GM18507 (cell line): Measurements from ENCODE around the gene FOXA3.
A peak's percentile ranks its signal among the peaks of the same experiment; 100 is the strongest.
"Not testable (repeated sequence)": the region's sequence is repeated elsewhere in the genome, so short reads cannot be mapped to it uniquely, and the experiment has no call there.

ENCODE experiments used
- DNase-seq: peaks from one replicate; pipeline ENCODE4 v3.0.0; 2011; ENCODE audit warnings: low read depth; ENCODE audit not compliant: insufficient read length; ENCODE audit errors: extremely low spot score
- FAIRE-seq: peaks from 2 replicates; lab custom pipeline; 2011; peaks lifted over from hg19 to GRCh38; lab: Jason Lieb, UNC

Gene FOXA3

DNA sequence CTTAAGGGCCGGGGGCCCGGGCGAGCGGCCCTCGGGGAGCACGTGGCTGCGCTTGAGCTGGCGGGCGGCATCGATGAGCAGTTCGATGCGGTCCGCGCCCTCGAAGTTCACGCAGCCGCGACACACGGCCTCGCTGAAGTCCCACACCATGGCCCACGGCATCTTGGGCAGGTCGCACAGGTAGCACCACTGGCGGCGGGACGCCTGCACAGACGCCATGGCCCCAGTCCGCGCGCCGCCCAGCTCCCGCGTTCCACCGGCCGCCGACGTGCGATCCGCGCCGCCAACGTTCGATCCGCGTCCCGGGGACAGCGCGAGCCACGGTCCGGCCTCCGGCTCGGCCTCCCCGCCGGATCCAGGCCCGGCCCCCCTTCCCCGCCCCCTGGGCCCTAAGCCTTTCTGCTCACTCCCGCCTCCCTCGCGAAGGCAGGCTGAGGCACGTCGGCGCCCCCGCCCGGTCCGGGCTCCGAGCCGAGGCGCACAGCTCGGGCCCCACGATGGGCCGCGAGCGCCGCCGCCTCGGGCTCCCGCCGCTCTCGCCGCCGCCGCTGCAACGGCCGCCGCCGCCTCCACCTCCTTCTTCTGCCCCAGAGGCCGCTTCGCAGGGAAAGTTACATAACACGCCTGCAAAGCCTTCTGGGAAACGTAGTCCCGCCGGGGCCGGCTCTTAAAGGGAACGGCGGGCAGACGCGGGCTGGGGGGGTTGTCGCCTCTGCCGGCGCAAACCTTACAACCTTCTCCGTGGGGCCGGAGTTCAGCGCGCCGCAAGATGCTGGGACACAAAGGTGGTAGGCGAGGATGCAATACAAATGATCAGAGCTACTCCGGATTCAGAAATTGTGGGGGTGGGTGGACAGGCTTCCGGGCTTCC is 21.7 kb downstream of the FOXA3 start, which contains the start of gene IRF2BP1:
Gene IRF2BP1 (minus strand): TSS at position 586 of the 871 bp plus-strand sequence. CDS start 367 bp downstream, at position 219.
- peak; percentile 41 for FAIRE-seq

DNA sequence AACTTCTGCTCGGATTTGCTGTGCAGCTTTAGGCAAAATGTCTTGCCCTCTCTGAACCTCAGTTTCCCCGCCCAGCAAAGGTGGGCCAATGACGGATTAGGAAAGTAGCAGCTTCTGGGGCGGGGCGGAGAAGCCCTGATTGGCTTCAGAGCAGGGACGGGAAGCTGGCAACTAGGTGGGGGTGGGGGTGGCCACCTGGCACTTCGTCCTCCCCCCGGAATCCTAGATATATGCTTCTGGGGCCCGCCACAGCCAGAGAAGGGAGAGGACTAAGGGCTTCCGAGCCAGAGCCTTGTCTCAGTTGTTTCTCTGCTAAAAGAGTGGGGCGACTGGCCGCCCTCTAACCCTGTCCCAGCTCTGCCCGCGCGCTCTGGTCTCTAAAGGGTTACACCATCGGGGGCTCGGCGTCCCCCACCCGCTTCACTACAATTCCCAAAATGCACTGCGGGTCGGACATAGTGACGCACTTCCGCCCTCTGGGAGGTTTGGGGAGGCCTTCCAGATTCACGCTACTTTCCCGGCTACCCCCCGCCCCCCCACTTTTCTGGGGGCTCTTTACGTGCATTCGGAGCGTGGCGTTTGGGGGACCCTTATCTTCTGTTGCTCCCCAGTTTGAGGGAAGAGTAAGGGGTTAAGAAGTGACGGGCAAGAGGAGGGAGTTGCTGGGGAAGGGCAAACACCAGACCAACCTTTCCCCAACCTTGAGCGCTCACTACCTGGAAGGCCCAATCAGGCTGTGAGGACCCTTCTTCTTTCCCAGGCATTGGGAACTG is 22.5 kb downstream of the FOXA3 start:
- DNase-seq (peak; percentile 81), FAIRE-seq (peak; percentile 95)

More for the DNA sequence above, 21.7 kb downstream of the FOXA3 start, which contains the start of gene IRF2BP1:
- DNase-seq, result peak; percentile 70

DNA sequence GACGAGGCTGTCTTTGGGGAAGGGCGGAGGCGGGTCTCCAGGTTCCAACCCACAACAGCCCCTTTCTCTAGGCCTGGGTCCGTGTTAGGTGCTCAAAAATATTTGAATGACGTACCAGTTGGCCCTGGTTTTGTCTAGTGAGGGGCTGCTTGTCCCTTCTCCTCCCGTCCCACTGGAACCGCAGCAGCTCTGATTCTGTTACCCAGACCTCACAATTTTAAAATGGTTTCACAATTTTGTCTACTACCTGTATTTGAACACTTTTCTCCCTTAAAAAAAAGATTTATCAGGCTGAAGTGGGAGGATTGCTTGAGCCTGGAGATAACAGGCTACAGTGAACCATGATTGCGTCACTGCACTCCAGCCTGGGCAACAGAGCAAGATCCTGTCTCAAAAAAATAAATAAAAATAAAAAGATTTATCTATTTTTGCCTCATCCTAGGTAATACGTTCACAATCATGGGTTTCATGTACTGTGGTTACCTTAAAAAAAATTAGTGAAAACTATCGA is 23.1 kb downstream of the FOXA3 start:
- peak; percentile 21 for FAIRE-seq
- DNase-seq, result no peak

DNA sequence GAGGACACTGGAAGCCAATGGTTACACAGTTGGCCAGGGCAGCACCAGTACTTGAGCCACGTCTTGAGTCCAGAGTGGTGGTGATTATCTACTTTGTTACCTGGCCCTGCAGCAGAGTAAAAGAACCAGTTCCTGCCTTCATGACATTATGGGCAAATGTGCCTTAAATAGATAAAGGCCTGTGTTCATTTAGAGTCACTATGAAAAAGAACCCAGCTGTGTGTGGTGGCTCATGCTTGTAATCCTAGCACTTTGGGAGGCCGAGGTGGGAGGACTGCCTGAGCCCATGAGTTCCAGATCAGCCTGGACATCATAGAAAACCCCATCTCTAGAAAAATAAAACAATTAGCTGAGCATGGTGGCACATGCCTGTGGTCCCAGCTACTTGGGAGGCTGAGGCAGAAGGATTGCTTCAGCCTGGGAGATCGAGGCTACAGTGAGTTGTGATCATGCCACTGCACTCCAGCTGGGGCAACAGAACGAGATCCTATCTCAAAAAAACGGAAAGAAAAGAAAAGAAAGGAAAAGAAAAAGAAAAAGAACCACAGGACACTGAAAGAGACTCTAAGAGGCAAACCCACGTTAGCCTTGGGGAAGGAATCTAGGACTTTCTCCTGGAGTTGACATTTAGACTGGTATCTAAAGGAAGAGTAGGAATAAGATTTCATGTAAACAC is 25.2 kb downstream of the FOXA3 start:
- DNase-seq, result no peak
- FAIRE-seq, result no peak

DNA sequence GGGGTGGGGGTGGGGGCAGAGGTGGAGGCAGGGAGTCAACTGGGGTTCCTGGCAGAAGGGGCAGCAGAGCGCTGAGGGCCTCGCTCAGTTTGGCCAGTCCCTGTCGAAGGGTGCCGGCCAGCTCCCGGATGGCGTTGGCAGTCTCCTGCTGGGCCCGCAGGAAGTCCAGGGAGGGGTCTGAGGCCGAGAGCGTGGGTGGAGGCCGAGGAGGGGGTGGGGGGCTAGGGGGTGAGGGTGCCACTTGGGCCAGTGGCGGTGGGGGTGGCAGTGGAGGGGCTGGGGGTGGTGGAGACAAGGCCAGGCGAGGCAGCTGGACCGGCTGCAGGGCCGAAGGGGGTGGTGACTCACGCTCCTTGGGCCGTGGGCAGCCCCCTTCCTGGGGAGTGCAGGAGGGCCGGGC is 26.8 kb downstream of the FOXA3 start:
- no peak for FAIRE-seq
- DNase-seq, result no peak

DNA sequence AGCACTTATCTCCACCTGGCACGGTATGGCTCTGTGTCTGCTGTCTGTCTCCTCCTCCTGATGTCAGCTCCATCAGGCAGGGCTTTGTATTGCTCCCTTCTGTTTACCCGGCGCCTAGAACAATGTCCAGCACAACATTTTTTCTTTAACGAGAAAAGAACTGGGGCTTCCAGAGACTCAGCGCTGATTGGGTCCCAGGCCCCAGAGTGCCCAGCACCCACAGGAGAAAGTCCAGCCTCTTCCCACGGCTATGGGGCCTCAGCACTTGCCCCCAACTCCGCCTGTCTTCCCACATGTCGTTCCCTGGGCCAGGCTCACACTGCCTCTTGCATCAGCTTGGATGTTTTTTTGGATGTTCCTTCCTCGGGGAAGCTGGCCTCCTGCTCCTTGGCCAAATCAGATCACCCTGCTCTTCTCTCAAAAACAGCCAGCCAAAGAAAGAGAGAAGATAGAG is 31.4 kb downstream of the FOXA3 start:
- DNase-seq (no peak), FAIRE-seq (no peak)

DNA sequence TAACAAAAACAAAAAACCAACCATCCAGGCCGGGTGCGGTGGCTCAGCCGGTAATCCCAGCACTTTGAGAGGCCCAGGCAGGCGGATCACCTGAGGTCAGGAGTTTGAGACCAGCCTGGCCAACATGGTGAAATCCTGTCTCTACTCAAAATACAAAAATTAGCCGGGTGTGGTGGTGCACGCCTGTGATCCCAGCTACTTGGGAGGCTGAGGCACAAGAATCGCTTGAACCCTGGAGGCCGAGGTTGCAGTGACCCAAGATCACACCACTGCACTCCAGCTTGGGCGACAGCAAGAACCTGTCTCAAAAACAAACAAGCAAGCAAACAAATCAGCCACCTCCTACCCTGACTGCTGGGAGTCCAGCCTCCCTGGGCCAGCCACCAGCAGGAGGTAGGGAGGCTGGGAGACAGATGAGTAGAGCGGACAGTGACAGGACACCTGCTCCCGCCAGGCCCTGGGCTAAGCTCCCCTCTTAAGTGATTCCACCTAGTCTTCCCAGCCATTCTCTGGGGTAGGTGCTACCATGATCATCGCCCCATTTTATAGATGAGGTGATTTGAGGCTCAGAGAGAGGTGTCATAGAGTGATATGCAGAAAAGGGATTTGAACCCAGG is 32.0 kb downstream of the FOXA3 start:
- not testable (repeated sequence) for FAIRE-seq, DNase-seq

DNA sequence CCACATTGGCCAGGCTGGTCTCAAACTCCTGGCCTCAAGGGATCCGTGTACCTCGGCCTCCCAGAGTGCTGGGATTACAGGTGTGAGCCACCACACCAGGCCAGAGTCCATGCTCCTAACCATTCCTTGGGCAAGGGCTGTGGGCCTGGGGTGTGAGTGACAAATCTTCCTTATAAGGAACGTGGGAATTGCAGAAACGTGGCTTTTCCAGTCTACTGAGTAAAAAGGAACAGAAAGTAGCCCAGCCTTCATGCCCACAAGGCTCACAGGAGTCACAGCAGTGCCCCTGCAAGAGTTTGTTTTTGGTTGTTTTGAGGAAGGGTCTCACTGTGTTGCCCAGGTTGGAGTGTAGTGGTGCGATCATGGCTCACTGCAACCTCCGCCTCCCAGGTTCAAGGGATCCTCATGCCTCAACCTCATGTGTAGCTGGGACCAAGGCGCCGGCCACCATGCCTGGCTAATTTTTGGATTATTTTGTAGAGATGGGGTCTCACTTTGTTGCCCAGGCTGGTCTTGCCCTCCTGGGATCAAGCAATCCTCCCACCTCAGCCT is 33.2 kb downstream of the FOXA3 start:
- no peak for FAIRE-seq

DNA sequence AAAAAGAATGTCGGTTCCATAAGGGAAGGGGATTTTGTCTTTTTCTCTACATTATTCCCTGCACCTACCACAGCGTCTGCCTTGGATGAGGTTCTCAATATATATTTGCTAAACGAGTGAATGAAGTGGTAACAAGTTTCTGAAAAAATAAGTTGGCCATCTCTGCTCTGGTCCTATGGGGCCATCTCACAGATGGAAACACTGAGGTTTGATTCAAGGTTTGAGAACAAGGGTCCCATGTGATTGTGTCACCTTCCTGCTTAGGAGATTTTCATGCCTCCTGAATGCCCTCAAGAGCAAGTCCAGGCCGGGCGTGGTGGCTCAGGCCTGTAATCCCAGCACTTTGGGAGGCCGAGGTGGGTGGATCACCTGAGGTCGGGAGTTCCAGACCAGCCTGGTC is 35.1 kb downstream of the FOXA3 start:
- DNase-seq, result no peak
- no peak for FAIRE-seq

More for the DNA sequence above, 33.2 kb downstream of the FOXA3 start:
- no peak for DNase-seq

DNA sequence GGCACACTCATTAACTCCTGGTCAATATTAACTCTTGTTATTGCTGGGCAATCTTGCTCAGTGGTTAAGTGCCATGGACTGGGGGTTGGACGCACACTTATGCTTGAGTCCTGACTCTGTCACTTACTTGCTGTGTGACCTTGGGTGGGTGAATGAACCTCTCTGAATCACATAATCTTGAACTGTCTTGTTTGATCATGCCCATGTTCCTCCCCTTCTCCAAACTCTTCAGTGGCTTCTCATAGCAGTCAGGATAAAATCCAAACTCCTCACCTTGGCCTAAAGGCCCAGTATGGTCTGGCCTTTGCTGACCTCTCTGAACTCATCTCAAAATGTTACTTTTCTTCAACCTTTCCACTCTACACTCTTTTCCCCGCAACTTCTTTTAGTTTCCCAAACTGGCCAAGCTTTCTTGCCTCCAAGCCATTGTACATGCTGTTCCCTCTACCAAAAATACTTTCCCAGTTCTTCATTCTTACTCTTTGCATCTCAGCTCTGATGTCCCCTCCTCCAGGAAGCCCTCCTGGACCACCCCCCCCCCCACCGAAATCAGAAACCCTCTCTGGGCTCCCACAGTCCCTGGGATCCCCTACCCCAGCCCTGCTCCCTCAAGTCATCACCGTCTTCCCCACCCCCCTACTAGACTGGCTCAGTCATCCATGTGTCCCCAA is 35.9 kb downstream of the FOXA3 start:
- DNase-seq (no peak), FAIRE-seq (no peak)

DNA sequence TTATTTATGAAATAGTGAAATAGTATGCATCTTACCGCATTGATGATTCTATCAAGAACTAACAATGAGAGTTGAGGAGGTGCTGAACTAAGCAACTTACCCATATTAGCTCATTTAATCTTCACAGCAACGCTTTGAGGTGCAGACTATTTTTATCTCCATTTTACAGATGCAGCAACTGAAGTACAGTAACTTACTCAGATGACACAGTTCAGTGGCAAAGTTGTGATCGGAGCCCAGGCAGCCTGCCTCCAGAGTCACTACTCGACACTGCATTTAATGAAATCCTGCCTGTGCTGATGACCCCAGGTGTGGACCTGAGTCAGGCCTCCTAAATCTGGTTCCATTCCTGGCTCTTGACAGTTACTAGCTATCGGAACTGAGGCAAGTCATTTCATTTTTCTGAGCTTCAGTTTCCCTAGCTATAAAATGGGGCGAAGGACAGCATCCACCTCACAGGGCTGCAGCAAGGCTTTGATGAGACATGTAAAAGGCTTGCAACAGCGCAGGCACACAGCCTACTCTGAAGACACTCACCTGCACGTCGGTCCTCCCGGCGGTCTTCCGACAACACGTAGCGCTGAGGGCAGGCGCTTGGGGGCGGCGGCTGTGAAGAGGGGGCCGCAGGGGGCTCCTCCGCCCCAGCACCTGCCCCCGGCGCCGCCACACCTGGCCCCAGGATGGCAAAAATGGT is 36.8 kb downstream of the FOXA3 start:
- DNase-seq (no peak), FAIRE-seq (no peak)

DNA sequence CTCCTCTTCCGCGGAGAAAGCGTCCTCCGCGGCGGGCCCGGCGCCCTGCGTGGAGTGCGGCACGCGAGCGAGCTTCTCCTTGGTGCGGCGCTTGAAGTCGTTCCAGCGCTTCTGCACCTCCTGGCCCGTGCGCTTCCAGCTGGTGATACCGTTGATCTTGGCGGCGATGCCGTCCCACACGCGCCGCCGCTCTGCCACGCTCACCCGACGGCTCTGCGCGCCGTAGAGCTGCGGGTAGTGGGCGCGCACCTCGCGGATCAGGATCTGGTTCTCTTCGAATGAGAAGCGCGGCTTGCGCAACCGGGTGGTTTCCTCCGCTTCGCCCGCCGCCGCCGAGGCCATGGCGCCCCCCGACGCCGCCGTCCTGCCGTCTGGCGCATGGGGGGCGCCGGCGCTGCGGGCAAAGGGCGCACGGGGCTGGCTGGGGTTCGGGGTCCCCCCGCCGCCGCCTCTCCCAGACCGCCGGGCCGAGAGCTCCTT is 37.3 kb downstream of the FOXA3 start:
- no peak for FAIRE-seq
- no peak for DNase-seq

DNA sequence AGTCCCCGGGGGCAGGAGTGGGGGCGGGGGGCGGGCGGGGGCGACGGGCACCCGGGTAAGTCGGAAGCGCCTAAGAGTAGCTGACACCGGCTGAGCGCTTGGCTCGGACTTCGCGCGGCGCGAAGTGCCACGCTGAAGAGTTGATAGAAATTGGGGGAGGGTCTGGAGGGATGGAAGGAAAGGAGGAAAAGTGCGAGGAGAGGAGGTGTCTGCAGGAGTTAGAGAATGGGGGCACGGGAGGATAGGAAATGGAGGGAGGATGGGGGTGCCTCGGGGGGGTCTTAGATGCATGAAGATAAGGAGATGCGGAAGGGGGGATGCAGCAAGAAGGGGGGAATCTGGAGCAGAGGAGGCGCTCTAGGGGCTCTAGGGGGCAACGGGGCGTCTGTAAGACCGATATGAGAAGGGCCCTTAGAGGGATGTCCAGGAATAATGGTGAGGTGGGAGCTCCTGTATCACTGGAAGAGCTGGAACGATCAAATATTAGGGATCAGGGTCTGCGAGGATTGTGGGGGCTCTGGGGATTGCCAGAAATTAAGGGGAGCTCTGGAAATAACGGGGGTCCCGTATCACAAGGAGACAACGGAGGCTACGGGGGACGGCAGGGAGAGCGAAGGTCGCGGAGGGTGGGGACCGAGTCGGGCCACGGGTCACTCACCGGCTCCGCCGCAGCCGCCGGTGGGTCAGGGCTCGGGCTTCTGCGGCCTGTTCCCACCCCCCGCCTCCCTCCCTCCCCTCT is 38.0 kb downstream of the FOXA3 start, which contains the start of gene MYPOP:
Gene MYPOP (minus strand): TSS at position 702 of the 739 bp plus-strand sequence. CDS start 840 bp downstream, outside the sequence.
- DNase-seq (no peak), FAIRE-seq (no peak)

DNA sequence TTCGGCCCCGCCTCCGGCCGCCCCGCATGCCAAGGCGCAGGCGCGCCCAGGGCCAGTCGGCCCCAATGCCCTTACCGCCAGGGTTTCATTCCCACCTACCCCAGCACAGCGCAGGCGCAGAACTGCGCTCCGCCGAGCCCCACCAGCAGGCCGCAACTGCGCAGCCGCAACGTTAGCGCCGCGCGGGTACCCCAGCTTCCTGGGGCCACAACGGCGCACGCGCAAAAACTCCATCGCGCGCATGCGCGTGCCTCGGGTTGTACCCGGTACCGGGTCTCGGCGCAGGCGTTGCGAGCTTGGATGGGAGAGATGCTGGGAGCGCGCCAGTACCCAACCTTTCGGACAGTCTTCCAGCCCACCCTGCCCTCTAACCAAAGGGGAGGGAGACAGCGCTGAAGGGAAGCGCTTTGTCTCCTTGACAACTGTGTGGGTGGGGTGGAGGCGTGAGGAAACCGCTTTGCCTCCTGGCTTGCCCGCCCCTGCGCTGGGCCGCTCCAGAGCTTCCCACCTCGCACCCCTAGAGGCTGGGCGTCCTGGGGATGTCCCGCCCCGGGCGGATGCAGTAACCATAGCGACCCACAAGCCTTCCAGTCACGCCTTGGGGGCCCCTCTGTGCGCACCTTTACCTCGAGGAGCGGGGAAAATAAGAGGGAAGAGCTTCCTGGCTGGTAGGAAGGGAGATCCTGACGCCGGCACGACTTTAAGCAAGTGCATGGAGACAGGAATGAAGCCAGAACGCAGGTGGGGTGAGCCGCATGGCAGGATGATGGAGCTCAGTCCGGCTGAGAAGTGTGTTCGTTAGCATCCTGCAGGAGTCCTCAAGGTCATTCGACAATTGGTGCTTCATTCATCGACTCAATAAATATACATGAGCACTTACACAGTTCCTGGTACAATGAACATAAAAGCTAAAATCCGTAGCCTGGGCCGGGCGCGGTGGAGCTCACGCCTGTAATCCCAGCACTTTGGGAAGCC is 38.8 kb downstream of the FOXA3 start:
- DNase-seq (peak; percentile 100), FAIRE-seq (peak; percentile 98)

DNA sequence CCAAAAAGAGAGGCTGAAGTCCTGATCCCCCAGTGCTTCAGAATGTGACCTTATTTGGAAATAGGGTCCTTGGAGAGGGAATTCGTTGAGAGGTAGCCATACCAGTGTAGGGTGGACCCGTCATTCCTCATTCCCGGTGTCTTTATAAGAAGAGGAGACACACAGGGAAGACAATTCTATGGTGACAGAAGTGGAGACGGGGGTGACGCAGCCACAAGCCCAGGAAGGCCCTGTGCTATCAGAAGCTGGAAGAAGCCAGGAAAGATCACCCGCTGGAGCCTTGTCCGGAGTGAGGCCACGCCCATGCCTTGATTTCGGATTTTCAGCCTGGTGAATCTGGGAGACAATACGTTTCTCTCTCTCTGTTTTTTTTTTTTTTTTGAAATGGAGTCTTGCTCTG is 40.9 kb downstream of the FOXA3 start:
- no peak for DNase-seq
- FAIRE-seq, result no peak

DNA sequence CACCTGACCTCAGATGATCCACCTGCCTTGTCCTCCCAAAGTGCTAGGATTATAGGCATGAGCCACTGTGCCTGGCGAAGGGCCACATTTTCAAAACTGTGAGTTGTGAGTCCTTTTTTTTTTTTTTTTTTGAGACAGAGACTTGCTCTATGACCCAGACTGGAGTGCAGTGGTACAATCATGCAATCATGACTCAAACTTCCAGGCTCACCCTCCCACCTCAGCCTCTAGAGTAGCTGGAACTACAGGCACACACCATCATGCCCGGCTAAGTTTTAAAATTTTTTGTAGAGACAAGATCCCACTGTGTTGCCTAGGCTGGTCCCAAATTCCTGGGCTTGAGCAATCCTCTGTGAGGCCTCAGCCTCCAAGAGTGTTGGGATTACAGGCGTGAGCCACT is 42.1 kb downstream of the FOXA3 start:
- FAIRE-seq, result no peak
- DNase-seq, result no peak
